ENCODE measurements around the gene ABCA3.

GRCh38 chr16:2335286-2335895 is 5.1 kb downstream of the ABCA3 start:
- TF ChIP-seq HDAC2 (IDR thresholded peaks at IDR 0.05; ENCODE audit: borderline replicate concordance in 1 of 2, low read depth in 2 of 2, low read length in 2 of 2) (no peak), MAFK (IDR thresholded peaks at IDR 0.05; ENCODE audit: low read depth, low read length) (no peak), CTCF (IDR thresholded peaks at IDR 0.05; ENCODE audit: control extremely low read depth in 1 of 3, insufficient read depth in 1 of 3, low read depth in 1 of 3, low read length in 3 of 3) (no peak), MAX (IDR thresholded peaks at IDR 0.05) (no peak), RAD21 (IDR thresholded peaks at IDR 0.05 in 1 of 2, conservative IDR thresholded peaks at IDR 0.05 in 1 of 2; ENCODE audit: low read depth in 2 of 2, low read length in 2 of 2) (no peak), POLR2A (IDR thresholded peaks at IDR 0.05; ENCODE audit: control extremely low read depth in 1 of 2, low read depth in 2 of 2, low read length in 2 of 2) (no peak), YY1 (IDR thresholded peaks at IDR 0.05; ENCODE audit: low read depth, low read length) (no peak), EZH2 (IDR thresholded peaks at IDR 0.05; ENCODE audit: low read depth, low read length, severe bottlenecking) (no peak)

All from H1 (cell line).